AG04450 (cell line): Measurements from ENCODE around the gene THADA. TPM values are rescaled to one million over a fixed set of nuclear protein-coding genes. Genes with fewer than 3 reads are reported as not detected.

Experiments
- CTCF ChIA-PET: fragments of 300-600, 350-600 bp; formaldehyde crosslinking; extraction: SDS; loops from one replicate; lab custom pipeline; 2022; ENCODE audit warnings: antibody characterized with exemption, inconsistent platforms; lab: Charles Lee
- POLR2A ChIA-PET: fragments of 350-600 bp; formaldehyde crosslinking; extraction: SDS; loops from one replicate; lab custom pipeline; 2021; ENCODE audit warnings: antibody characterized with exemption, inconsistent platforms; lab: Yijun Ruan, JAX
- DNase-seq: peaks from one replicate; pipeline ENCODE4 v3.0.0-alpha.2; 2011; ENCODE audit warnings: low read depth, low spot score
- H3K27ac ChIP-seq: one replicate; pipeline ENCODE4 v1.5.1; 2012; ENCODE audit warnings: low read depth, low read length, control low read depth
- H3K27me3 ChIP-seq: one replicate; pipeline ENCODE4 v1.6.0; 2012; ENCODE audit warnings: low read length; ENCODE audit not compliant: control insufficient read depth, insufficient read depth
- H3K4me3 ChIP-seq: 2 replicates; pipeline ENCODE4 v1.5.1; 2011; ENCODE audit warnings: mild to moderate bottlenecking, low read depth, low read length, control low read depth
- H3K9me3 ChIP-seq: 2 replicates; pipeline ENCODE4 v1.5.1; 2012; ENCODE audit warnings: low read length; ENCODE audit not compliant: control insufficient read depth, insufficient read depth
- CTCF ChIP-seq: IDR thresholded peaks from 2 replicates; pipeline ENCODE4 v1.5.1; 2011; ENCODE audit warnings: low read depth, low read length, control low read depth, inconsistent platforms
- polyA plus RNA-seq: library from polyadenylated mRNA; depleted of rRNA; stranded (reverse); fragments of >200 nt; gene quantifications from 2 replicates; pipeline ENCODE4 v1.2.3, GENCODE V29; 2011

THADA gene
- polyA plus RNA-seq, 1 experiment: 15.0 TPM

DNA sequence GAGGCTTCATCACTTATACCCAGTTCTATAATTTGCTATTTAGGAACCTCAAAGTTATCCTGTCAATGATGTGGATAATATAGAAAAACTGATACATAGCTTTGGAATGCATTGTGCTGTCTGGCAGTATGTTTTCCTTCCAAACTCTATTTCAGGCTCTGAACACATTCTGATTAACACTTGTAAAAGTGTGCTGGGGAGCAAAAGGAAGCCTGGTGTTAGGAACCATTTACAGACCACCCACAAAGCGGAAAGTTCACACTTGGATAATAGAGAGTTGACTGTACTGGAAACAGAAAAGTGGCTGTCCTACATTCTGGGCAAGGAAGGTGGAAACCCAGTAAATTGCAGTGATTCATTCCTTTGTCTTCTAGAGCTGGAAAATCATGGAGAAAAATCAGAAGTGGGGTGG lies 254.9 kb downstream of the THADA start:
- peak overlapping the region; percentile 49 for H3K27ac ChIP-seq
- no peaks in the 10 kb centered on the region for H3K27me3 ChIP-seq
- no peak for DNase-seq
- CTCF ChIA-PET: interaction anchor here (1.0 to 1.1 kb wide), 2 partner anchors 112 to 482 kb away, joined by 3 to 4 read pairs; no protein-coding TSS in a partner anchor
- no peak overlapping the region for H3K4me3 ChIP-seq
- POLR2A ChIA-PET: interaction anchor here (1.5 kb wide), 1 partner anchor 22 kb away, joined by 3 read pairs; no protein-coding TSS in a partner anchor
- TF ChIP-seq CTCF: no peak
- no peaks in the 10 kb centered on the region for H3K9me3 ChIP-seq

DNA sequence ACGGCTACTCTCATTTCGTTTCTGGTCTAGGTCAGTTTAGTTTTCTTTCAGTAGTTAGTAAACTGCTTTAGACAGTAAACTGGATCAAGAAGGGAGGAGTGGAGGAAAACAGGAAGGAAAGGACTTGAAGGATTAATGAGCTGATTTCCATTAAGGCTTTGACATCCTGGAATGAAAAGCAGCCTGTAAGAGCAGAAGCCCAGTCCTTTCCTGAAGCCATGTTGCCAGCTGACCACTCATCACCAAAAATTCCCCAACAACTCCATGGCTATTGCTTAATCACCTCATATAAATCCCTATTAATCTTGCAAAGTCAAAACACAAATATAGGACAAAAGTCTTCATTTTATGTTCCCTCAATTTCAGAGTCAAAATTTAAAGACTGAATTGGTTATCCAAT lies 255.8 kb downstream of the THADA start:
- POLR2A ChIA-PET: interaction anchor here (1.4 to 1.5 kb wide), 2 partner anchors 21 to 113 kb away, joined by 3 read pairs; partner anchors contain the start of gene ZFP36L2
- TF ChIP-seq CTCF: no peak
- CTCF ChIA-PET: no interaction called here
- no peak for DNase-seq
- Histone ChIP-seq H3K4me3 (no peak overlapping the region), H3K9me3 (no peaks in the 10 kb centered on the region), H3K27ac (no peak overlapping the region), H3K27me3 (no peaks in the 10 kb centered on the region)

- CTCF ChIA-PET: interaction anchor here (1.4 kb wide), 1 partner anchor 104 kb away, joined by 3 read pairs; no protein-coding TSS in a partner anchor
- DNase-seq: no peak
- no peaks in the 10 kb centered on the region; the same call in 1 of the 2 replicates for H3K9me3 ChIP-seq
- POLR2A ChIA-PET: no interaction called here
- no peaks in the 10 kb centered on the region for H3K27me3 ChIP-seq
- TF ChIP-seq CTCF: no peak
- H3K4me3 ChIP-seq: no peak overlapping the region
- H3K27ac ChIP-seq: peak overlapping the region; percentile 3
Measured at GRCh38 chr2:43333656-43334144, 262.1 kb downstream of the THADA start.

DNA sequence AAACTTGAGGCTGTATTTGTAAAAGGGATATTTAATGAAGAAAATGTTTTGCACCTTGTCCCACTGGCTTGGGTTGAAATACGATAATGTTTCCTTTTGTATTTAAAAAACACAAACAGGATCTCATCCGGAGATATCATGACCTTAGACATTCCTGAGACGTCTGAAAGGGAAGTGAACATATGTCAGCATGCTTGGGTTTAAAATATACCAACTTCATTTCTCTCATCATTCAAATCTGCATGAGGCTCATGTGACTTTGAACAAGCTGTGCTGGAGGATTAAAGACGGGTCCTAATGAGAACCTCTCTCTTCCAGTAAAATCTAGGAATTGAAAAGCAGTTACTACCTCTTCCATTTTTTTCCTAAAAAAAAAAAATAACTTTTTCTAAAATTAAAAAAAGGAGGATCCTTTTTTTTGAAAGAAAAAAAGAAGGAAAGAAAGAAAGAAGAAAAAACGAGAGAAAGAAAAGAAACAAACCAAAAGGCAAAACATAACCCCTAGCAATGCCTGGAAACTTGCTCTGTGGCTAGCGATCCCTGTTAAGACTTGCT lies 262.7 kb downstream of the THADA start:
- TF ChIP-seq CTCF: no peak
- Histone ChIP-seq H3K9me3 (no peaks in the 10 kb centered on the region; the same call in 1 of the 2 replicates), H3K27me3 (no peaks in the 10 kb centered on the region), H3K27ac (peak overlapping the region; percentile 3), H3K4me3 (no peak overlapping the region)
- ChIA-PET CTCF (interaction anchor here (0.6 to 1.4 kb wide), 2 partner anchors 104 to 260 kb away, joined by 3 read pairs; no protein-coding TSS in a partner anchor), POLR2A (interaction anchor here (0.7 to 1.3 kb wide), 2 partner anchors 14 to 40 kb away, joined by 3 to 4 read pairs; no protein-coding TSS in a partner anchor)
- no peak for DNase-seq

DNA sequence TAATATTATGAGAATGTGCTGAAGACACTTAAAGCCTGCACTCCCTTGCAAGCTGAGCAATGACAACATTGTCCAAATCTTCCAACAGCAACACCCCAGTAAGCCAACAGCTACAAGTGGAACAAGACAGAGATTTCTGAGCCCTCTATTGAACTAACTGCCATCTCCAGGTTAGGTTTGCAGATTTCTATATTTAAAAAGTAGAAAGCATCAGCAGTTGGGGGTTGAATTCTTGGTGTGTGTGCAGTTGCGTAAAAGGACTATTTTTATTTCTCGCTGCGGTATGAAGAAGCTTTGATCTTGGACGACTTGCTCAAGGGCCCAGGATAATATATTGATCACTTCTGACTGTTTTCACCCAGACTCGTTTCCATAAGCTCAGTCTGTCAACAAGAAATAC lies 263.2 kb downstream of the THADA start:
- Histone ChIP-seq H3K27ac (no peak overlapping the region), H3K9me3 (no peaks in the 10 kb centered on the region; the same call in 1 of the 2 replicates), H3K4me3 (no peak overlapping the region), H3K27me3 (no peaks in the 10 kb centered on the region)
- DNase-seq: no peak
- POLR2A ChIA-PET: interaction anchor here (0.7 to 1.3 kb wide), 2 partner anchors 14 to 39 kb away, joined by 3 to 4 read pairs; no protein-coding TSS in a partner anchor
- TF ChIP-seq CTCF: no peak
- CTCF ChIA-PET: interaction anchor here (0.6 to 1.4 kb wide), 2 partner anchors 103 to 261 kb away, joined by 3 read pairs; no protein-coding TSS in a partner anchor
